ENCODE measurements around the gene HOMER1.
"Not testable (repeated sequence)": the region's sequence is repeated elsewhere in the genome, so short reads cannot be mapped to it uniquely, and the experiment has no call there.

GRCh38 chr5:79516331-79516730, 2.4 kb upstream of the HOMER1 start:
- not testable (repeated sequence) for TF ChIP-seq CTCF, EP300 (IDR thresholded peaks at IDR 0.05)
